NCI-H1048 (cell line): ENCODE results near the gene EVC.

ENCODE experiments used
- DNase-seq: peaks from one replicate; lab custom pipeline; 2025; lab: John Stamatoyannopoulos, UW

The EVC gene

DNA sequence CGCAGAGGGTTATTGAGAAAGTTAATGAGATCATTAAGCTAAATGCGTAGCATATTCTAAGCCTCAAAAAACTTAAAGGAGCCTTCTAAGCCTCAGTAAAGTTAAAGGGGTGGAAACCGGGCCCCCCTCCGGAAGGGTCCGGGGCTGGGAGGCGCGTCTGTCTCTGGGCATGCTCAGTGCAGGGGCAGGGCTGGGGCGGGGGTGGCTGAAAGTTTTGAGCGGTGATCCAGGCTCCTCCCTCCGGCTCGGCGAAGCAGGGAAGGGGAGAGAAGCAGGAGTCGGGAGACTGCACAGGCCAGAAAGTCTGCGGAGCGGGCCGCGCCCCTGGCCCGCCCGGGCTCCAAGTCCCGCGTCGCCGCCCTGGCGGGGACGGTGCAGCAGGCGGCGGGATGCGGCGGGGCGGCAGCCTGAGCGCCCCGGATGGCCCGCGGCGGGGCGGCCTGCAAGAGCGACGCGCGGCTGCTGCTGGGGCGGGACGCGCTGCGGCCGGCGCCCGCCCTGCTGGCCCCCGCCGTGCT is at the start of gene EVC:
Gene EVC, plus strand, starts transcription at position 241 of the 518 bp plus-strand sequence. Its CDS starts 180 bp downstream, at position 421.
- peak; percentile 22 for DNase-seq

DNA sequence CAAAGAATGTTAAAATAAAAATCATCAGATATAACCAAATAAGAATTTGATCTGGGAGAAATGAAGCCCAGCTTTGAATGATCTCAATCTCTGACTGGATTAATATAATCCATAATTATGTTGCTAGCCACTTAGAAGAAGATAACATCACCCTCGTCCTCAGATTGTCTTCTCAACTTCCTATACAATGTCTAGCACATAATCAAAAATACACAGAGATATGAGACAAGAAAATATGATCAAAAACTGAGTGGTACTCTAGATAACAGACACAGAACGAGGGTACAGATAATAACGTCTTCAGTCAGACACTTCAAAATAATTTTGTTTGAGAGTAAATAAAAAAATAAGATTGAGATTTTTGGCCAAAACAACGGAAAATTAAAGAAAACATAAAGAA is 49.8 kb upstream of the EVC start:
- no peak for DNase-seq

DNA sequence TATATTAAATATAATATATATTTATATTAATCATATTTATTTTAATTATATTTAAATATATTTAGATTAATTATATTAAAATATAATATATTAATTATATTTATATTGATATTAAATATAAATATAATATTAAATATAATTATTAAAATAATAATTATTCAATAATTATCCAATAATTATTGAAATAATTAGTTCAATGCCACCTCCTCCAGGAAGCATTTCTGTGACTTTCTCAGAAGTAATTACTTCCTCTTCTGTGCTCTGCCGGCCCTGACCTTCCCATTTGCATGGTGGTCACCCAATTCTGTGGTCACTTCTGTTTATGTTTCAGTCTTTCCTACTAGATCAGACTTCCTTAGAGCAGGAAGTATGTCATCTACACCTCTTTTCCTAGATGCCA is 48.4 kb upstream of the EVC start:
- DNase-seq, result no peak

DNA sequence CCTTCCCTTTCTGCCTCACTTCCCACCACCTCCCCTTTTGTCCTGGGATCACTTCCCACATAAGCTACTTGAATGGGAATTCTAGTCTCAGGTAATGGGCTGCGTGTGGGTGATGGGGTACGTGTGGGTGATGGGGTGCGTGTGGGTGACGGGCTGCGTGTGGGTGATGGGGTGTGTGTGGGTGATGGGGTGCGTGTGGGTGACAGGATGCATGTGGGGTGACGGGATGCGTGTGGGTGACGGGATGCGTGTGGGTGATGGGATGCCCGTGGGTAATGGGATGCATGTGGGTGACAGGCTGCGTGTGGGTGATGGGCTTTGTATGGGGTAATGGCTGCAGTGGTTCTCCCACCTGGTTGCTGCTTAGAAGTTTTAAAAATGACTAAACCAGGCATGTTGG is 46.2 kb upstream of the EVC start:
- no peak for DNase-seq

DNA sequence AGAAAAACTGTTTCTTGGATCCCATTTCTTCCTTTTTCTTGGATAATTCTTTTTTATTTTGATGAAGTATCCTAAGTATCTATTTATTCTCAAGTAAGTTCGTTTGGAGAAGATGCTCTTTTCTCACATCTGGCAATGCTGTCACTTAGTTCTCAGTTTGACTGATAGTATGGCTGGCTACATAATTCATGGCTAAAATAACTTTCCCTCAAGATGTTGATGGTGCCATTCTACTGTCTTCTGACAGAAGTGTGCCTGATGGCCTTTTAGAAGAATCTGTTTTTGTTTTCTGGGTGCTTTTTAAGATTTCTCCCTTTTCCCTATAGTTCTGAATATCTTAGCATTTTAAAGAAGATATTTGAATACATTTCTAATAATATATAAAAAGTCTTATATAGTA is 44.3 kb upstream of the EVC start:
- DNase-seq, result no peak

DNA sequence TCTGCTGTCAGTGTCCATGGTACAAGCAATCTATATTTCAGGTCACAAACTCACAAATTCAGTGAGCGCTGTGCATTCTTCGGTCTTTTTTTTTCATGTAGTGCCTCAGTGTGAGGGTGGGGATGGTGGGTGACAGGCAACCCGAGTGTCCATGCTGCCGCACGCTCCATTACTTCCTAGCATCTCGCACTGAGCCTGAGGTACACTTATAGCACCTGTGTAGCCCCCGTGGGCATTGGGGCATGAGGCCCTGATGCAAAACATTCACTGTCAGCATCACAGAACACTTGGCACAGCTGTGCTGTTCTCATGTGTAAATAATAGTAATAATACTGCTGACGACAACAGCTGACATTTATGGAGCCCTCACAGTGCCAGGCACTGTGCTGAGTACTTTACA is 34.2 kb upstream of the EVC start:
- no peak for DNase-seq

DNA sequence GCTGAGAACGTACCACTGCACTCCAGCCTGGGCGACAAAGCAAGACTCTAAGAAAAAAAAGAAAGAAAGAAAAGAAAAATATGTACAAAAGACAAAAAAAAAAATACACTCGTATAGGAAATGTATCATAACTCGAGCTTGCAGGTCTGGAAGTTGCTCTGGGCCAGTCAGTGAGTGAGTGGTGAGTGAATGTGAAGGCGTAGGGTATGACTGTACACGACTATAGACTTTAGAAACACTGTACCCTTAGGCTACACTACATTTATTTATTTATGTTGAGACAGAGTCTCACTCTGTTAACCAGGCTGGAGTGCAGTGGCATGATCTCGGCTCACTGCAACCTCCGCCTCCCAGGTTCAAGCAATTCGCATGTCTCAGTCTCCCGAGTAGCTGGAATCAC is 32.0 kb upstream of the EVC start:
- no peak for DNase-seq

DNA sequence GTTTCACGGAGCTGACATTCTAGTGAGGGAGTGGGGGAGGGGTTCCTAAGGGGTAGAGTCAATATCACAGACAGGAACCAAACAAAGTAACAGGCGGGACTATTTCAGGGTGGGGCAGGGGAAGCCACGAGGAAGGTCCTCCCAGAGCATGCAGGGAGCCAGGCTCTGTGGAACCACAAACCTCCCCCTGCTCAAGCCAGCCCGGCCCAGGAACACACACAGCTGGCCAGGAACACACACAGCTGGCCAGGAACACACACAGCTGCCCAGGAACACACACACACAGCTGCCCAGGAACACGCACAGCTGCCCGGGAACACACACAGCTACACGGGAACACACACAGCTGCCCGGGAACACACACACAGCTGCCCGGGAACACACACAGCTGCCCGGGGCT is 27.4 kb upstream of the EVC start:
- DNase-seq, result no peak

DNA sequence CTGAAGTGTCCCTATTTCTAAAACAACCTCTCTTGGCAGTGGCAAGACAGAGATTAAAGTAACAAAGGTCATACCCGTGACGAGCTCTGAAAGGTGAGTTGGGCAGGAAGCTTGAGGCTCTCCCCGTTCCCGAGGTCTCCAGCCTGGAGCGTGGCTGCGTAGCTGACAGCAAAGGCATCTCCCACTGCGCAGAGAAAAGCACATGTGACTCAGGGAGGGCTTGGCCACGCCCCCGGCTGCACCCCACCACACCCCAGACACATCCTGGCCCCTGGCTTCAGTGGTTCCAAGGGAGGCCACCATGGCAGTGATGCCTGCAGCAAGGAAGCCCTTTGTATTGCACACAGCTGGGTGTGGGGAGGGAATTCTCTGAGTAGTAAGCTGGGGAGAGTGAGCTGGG is 25.7 kb upstream of the EVC start:
- no peak for DNase-seq

DNA sequence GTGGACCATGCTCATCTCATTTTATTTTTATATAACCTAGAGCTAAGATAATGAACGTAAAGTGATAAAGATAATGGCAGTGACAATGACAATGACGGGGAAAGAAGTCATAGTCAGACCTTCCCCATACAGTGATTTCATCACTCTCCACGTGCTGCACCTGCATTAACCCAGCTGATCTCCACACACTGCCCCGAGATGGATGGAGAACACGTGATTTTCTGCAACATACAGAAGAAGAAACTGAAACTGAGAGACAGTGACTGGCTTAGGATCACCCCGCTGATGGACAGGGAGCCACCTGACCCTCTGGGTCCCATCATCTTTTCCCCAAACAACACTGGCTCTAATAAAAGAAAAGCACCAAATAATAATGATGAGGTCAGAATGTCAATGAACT is 24.7 kb upstream of the EVC start:
- no peak for DNase-seq

DNA sequence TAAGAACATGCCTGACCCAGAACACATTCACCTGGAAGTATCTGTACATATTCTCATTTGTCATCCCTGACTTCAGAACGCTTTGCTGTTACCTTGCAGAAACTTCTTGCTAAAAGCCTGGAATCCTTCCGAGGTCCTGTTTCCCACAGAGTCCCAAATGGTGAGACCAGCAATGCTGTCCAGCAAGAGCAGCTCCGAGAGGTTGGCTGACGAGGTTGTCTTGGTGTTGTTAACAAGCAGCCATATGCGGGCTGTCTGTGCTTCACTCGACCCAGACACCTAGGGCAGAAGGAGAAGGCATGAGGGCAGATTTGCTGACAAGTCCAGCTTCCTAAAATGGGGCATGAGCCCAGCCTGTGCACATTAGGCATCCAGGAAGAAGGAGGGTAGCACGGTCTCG is 21.9 kb upstream of the EVC start:
- no peak for DNase-seq

DNA sequence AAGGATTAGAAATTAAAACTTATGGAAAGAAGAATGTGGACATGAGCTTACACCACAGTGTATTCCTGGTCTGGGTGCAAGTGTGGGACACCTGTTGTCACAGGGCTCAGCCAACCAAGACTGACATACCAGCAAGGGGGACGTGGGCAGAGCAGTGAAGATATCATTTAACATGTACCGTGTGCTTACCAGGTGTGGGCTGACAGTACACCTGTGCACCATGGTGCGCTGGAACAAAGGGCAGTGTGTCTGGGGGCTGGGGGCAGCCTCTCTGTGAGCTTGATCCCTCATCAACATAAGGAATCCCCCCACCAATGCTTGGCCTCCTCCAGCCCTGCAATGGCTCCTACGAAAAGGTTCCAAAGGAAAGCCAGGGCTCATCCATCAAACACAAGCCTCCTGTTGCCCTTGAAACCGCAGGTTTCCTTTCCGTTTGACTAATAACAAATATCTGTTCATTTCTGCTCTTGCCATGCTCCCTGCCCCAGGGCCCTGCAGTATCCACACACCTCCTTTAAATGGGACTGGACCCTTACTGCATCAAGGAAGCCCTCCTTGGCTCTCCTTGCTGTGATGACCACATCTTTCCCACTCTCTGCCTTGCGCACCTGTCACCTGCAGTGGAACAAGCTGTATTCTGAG is 19.4 kb upstream of the EVC start:
- DNase-seq, result no peak

DNA sequence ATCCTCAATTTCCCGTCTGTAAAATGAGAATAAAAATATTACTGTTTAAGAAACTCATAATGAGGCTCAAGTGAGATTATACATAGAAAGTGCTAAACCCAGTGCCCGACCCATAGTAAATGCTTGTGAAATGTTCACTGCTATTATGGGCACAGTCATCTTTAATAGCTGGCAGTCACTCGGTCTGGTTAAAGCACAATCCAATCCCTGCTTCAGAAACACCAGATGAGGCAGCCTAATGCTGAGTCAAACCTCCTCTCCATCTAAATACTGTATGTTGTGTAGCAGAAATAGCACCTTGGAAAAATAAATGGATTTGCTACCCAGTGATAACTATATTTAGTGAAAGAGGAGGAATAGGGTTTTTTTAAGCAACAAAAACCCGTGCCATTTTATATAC is 17.1 kb upstream of the EVC start:
- no peak for DNase-seq

DNA sequence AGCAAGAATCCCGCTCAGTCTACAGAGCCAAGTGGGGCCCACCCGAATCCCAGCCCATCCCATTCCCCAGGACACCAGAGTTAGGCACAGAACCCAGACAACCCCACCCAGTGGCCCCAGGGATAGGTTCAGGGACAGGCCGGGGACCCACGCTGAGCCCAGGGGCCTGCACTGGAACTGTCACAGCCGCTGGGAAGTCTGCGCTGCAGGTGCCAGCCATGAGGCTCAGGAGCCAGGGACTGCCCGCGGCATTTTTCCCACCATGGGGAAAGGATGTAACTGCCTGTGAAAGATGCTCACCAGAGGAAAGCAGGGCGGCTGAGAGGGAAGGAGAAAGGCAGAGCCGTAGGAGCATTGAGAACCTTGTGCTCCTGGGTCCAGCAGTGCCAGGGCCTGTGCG is 14.7 kb upstream of the EVC start:
- DNase-seq, result no peak

DNA sequence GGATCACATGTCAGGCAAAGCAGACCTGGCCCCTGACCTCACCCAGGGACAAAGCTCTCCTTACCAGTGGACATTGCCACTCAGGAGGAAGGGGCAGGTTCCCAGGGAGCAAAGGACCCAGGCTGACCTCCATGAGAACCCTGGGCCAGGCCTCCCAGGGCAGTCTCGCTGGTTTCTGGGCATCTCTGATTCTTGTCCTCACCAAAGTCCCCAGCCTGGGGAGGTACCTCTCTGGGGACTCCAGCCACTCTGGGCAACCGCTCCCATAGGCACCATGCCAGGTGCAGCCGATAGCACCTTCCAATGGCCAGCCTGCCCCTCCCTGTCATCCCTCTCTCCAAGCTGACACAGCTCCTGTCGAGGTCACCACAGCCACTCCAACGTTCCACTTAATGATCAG is 10.5 kb upstream of the EVC start:
- DNase-seq, result no peak

DNA sequence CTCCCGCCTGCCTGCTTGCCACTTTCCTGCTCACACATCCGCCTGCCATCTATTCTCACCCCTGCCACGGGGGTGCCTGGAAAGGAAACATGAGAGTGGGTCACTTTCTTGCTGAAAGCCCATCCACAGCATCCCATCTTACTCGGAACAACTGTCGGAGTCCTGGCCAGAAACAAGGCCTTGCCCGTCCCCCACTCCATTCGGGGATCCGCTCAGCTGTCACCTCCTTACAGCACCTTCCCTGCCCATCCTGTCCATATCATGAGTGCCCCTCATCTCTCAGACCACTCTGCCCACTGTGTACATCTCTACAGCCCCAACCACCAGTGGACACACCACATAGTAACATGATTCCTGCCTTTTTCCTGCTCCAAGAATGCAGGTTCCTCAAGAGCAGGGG is 9.0 kb upstream of the EVC start:
- DNase-seq, result no peak

DNA sequence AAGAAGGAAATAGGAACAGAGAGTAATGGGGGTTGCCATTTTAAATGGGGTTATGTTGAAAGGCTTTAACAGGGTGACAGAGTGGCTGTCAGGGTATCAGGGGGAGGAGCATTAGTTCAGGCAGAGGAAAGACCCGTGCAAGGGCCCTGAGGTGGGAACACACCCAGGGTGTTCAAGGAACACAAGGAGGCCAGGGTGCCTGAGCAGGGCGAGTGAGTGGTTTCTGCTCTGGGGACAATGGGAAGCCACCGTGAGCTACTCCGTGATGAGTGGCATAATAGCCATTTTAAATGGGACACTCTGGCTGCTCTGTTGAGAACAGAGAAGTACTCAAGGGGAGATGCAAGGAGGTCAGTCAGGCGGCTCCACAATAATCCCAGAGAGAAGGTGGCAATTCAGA is 7.2 kb upstream of the EVC start:
- DNase-seq, result no peak

DNA sequence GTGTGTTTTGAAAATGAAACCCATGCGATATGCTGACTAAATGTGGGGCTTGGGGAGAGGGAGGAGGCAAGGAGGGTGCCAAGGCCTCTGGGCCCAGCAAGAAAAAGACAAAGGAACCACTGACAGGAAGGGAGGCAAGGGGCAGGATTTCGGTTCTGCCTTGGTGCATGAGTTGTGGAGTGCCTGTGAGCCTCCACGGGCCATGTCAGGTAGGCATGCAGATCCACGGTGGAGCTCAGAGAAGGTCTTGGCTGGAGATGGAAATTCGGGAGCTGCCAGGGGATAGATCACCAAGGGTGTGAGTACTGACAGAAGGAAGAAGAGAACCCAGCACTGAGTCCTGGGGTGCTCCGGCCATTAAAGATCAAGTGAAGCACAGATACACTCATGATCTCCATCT is 6.7 kb upstream of the EVC start:
- no peak for DNase-seq

DNA sequence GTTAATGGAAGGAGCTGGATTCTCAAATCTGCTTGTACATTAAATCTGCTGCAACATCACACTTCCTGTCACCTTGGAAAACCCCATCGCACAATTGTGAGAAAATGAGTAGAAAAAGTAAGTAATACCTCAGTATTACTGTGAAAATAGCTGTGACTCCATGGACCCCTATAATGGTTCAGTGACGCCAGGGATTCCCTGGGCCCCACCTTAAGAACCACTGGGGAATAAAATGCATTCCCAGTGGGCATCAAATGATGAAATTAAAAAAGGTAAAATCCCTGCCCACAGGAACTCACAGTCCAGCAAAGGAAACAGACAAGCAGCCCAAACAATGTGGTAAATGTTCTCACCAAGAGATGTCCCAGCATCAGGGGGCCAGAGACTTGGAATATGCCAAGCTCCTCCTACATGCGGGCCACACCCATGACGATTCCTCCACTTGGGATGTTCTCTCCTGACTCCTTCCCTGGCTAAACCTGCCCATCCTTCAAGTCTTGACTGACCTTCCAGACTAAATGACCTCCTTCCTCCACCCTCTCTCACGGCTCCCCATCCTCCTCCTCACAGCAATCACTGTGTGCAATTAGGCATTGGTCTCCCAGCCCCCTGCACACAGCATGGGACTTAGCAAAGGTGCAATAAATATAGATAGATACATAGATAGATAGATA is 5.2 kb upstream of the EVC start:
- no peak for DNase-seq

DNA sequence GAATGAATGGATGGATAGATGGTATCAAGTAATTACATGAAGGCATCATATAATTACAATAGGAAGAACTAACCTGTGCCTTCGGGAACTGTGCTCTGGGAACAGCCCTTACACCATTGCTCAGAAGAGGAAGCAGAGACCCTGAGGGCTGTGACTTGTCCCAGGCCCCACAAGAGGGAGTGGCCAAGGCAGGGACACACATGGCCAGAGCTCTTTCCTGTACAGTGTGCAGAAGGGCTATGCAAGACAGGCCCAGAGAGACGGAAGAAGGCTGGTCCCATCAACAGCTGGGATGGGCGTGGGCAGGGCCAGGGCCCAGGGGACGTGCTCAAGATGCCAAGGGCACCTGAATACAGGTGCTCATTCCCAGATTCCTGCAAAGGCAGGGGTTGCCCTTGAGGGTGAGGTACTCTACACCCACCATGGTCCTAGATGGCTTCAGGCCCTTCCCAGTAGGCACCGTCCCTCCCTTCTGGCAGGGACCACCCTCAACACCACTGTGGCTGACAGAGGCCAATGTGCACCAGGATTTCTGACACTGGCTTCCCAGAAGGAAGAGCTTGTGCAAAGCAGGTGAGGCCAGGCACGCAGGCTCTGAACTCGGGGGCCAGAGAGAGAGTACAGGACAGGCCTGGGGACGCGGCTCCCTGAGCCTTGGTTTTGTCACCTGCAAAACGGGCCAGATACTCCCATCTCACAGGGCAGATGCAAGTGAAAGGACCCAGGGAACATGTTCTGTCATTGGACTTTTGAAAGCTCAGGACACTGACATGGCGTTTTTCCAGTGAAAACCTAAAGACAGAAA is 4.3 kb upstream of the EVC start:
- no peak for DNase-seq

DNA sequence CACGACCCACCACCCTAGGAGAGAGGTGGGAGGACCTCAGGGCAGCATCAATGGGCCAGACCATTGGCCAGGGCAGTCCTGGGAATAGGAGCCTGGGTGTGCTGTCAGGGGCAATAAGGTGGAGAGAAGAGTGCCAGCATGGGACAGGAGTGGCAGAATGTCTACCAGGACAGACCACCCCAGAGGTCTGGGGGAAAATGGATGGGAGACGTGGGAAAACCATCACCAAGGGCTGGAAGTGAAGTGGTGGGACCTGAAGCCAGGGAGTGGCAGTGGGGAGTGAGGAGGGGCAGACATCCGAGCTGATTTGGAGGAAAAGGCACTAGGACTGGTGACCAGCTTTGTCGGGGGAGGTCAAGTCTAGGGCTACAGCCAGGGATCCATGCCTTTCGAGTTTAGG is 3.6 kb upstream of the EVC start:
- DNase-seq, result no peak

DNA sequence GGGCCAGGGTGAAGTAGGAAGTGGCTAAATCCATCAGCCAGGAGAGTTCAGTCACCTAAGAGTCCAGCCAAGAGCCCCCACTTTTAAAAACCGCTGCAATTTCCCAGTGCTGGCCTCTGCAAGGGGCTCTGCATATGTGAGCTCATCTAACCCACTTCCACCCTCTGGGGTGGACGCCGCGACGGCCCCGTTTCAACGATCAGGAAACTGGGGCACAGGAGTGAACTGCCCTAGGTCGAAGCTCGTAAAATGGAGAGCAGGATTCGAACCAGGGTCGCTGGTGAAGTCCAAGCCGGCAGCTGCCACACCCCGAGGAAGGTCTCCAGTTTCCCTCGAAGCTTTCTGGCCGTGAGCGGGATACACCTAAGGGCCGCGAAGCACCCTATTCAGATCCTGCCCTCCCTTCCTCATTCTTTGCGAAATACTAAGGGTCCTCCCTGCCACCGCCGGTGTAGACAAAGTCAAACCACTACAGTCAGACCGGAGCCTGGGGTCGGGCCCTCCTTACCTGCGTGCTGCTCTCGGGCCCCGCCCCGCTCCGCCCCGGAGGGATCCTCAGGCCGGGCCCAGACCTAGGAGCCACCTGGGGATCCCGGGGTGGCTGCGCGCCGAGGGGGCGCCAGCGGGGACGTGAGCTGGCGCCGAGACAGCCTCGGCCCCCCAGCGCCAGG is 3.1 kb upstream of the EVC start:
- DNase-seq, result no peak
